NCI-H774 (cell line): ENCODE results near the gene TULP1.

Source experiments
- DNase-seq: peaks from one replicate; lab custom pipeline; 2025; lab: John Stamatoyannopoulos, UW

The TULP1 gene

DNA sequence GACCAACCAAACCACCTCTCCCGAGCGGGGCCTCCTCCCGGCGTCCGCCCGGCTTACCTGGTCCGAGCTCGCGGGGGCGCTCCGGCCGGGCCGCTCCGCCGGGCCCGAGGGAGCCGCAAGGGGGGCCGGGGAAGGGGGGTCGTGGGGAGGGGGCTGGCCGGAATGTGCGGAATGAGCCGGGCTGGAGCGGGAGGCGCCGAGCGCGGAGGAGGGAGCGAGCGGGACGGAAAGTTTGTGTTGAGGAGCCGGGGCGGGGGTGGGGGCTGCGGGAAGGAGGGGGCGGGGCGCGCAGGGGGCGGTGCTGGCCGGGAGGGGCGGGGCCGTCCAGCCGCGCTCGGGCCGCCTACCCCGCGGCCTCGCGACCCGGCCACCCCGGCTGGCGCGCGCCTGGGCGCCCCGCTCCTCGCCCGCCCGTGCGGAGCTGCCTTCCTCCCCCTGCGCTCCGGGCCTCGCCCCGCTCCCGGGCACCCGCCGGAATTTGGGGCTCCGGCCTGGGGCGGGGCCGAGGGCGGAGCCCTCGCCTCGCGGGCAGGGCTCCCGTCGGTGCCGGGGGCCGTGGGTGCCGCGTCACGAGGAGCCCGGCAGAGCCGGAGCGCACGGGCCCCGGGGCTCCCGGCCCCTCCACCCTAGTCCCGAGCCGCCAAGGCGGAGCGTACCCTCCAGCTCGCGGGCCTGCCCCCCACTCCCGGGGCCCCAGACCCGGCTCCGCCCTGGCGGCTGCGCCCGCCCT lies 15.7 kb downstream of the TULP1 start, which contains the start of gene TEAD3:
Gene TEAD3, minus strand, starts transcription at position 239 of the 730 bp plus-strand sequence.
- DNase-seq, result no peak

GRCh38 chr6:35496036-35496840 lies 16.5 kb downstream of the TULP1 start:
- DNase-seq, result no peak

GRCh38 chr6:35495258-35496035 lies 17.2 kb downstream of the TULP1 start:
- DNase-seq, result no peak

- DNase-seq, result no peak
Measured at GRCh38 chr6:35494161-35494563, 18.5 kb downstream of the TULP1 start.

- no peak for DNase-seq
Measured at GRCh38 chr6:35493307-35493983, 19.3 kb downstream of the TULP1 start.

- DNase-seq, result no peak
Measured at GRCh38 chr6:35492974-35493284, 19.8 kb downstream of the TULP1 start.

DNA sequence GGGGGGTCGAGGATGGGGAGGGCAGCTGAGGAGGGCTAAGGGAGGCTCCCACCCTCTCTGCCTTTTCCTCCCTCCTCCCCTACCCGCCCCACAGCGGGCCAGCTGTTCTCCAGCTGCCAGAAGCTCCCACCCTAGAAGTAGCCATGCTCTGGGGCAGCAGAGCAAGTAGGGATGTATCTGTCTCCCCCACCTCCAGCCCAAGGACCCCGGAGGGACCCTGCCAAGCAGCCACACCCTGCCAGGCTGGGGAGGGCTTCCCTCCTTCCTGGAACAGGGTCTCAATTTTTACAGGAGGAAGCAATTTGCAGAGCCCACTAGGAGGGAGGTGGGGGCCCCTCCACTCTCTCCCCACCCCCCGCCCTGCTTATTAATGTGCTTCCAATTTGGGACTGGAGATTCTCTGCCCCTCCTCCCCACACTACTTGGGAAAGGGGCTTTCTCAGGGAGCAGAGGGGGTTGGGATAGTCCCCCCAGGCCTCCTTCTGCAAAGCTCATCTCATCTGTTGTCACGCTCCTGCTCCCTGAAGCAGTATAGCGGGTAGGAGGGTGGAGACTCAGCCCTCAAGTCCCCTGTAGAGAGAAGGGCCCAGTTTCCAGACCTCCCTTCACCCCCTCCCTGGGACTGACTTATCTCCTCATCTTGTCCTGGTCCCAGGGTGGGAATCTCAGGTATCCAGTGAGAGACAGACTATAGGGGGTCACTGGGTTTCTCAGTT lies 20.3 kb downstream of the TULP1 start:
- DNase-seq, result no peak

- no peak for DNase-seq
Measured at GRCh38 chr6:35491558-35492257, 21.0 kb downstream of the TULP1 start.

- DNase-seq, result no peak
Measured at GRCh38 chr6:35490821-35491557, 21.7 kb downstream of the TULP1 start.

DNA sequence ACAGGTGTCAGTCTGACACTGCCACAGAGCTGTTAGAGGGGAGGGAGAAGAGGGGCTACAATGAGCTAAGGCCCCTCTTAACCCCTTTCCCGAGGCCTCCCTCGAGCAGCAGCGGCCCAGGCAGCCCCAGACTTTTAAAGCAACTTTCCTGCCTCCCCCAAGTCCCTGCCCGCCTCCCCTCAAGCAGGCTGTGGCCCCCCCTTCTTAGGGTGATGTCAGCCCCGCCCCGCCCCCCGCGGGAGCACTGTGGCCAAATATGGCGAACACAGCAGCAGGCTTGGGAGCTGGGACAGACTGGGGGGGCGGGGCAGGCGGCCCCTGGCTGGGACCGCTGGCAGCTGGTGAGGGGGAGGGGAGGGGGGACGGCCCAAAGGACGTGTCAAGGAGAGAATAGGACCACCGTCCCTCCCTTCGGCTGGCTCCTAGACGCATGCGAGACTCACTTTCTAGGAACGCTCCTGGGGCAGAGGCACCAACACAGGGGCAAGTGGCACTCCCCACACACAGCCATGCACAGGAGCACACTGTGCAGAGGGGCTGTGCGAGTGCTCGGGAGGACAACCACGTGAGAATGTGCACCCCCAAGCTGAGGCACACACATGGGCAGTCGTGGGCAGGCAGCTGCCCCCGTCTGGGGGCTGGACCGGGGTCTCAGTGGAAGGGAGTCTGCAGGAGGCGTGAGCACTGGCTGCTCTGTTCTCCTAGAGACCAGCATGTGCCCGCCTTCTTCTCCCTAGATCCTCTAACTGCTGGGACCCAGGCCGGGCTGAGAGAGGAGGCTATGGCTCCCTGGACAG lies 22.5 kb downstream of the TULP1 start:
- DNase-seq, result no peak

DNA sequence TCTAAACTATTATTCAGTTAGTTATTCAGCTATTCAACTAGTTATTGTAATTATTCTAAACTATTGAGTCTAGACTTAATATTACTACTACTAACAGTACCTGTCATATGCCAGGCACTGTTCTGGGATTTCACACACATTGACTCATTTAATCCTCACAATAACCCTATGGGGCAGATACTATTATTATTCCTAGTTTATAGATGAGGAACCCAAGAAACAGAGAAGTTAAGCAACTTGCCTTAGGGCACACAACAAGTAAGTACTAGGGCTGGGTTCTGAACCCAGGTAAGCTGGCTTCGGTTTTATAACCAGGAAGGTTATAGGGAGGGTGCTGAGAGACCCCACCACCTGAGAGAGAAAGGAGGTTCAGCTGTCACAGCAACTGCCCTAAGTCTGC lies 23.6 kb downstream of the TULP1 start:
- no peak for DNase-seq

DNA sequence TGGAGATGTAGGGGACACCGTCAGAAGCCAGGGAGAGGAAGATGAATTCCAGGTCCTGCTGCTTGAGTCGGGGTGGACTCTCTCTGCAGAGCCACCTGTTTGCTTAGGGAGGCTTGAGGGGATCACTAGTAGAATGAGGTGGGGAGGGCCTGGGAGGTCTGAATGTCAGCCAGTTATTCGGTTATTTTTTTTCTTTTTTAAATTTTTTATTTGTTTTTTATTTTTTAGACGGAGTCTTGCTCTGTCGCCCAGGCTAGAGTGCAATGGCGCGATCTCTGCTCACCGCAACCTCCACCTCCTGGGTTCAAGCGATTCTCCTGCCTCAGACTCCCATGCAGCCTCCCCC lies 24.2 kb downstream of the TULP1 start:
- DNase-seq, result no peak

- DNase-seq, result no peak
Measured at GRCh38 chr6:35487658-35488516, 24.8 kb downstream of the TULP1 start.

DNA sequence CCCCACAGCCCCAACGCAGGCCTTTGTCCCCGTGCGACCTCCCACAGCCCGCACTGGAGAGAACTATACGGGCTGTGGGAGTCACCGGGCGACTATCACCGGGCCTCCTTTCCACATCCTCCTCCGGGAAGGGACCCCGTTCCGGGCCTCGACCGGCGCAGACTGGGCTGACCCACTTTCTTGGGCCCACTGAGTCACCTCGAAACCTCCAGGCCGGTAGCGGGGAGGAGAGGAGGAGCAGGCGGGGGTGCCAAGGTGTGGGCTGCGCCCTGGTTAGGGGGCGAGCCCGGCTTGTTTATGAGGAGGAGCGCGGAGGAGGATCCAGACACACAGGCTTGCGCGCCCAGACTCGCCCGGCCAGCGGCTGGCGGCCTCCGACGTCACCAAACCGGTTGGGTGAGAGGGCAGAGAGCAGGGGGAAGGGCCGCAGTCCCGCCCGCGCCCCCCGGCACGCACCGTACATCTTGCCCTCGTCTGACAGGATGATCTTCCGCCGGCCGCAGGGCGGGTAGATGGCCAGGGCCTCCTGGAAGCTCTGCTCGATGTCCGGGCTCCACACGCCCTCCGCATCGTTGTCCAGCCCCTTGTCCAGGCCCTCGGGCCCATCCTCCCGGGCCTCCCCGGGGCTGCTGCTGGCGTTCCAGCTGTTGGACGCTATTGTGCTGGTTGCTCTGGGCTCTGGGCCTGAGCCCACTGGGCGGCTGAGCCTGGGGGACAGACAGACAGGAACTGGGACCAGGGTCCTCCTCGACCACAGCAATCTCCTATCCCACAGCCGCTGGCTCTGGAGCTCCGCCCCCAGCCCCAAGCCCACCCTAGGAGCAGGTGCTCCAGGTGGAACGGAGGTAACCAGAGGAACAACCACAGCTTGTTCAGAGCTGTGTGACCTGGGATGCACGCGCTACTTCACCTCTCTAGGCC lies 26.4 kb downstream of the TULP1 start:
- DNase-seq, result no peak

GRCh38 chr6:35485402-35485877 lies 27.3 kb downstream of the TULP1 start:
- no peak for DNase-seq

DNA sequence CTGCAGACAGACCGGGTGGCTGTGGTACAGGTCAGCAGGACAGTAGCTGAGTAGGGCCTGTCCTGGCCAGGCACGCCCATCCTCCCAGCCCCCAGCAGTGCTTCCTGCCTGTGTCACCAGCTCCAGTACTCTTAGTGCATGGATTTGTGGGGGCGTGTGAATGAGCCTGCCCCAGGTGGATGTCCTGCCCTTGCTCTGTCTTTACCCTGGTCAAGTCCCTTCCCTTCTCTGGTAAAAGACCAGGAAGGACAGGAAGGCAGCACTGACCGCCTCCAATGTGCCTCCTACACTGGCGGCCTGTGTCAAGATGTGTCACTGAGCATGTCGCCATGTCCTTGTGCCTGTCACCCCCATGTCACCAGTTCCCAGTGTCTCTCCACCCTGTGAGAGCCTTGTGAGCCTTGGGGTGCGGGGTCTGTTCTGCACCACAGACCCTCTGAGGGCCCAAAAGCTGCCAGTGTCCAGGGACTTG lies 27.7 kb downstream of the TULP1 start:
- DNase-seq, result no peak
